Measurements from ENCODE around the gene SPAAR. TPM values are rescaled to one million over a fixed set of nuclear protein-coding genes. Genes with fewer than 3 reads are reported as not detected.

The SPAAR gene
- total RNA-seq, 4 donors from 2014 or later = 0.49 to 1.3 (median 1.1) TPM; not detected in 1

DNA sequence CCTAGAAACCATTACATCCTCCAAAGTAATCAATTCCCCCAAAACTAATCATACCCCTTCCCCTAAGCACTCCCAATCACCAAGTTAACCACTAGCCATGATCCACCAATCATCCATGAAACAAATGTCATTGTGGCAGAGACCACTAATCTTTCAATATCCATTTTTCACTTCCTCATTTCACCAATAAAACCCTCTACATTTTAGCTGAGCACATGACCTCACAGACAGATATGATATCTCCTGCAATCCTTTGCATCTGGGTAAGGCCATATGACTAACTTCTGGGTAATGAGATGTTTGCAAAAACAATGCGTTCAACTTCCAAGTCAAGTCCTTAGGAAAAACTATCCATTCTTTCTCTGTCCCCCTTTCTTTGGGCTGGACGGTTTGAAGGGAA, 27.9 kb downstream of the SPAAR start:
- no peak for DNase-seq (ENCODE audit: low spot score in 2 of 2)
- Histone ChIP-seq H3K9me3 (no peaks in the 10 kb centered on the region), H3K36me3 (no peaks in the 10 kb centered on the region), H3K4me3 (no peak overlapping the region), H3K27me3 (no peaks in the 10 kb centered on the region), H3K27ac (no peak overlapping the region), H3K4me1 (no peaks in the 10 kb centered on the region)
- no peak for TF ChIP-seq POLR2A (IDR thresholded peaks at IDR 0.05)
- TF ChIP-seq, protein P1, sequence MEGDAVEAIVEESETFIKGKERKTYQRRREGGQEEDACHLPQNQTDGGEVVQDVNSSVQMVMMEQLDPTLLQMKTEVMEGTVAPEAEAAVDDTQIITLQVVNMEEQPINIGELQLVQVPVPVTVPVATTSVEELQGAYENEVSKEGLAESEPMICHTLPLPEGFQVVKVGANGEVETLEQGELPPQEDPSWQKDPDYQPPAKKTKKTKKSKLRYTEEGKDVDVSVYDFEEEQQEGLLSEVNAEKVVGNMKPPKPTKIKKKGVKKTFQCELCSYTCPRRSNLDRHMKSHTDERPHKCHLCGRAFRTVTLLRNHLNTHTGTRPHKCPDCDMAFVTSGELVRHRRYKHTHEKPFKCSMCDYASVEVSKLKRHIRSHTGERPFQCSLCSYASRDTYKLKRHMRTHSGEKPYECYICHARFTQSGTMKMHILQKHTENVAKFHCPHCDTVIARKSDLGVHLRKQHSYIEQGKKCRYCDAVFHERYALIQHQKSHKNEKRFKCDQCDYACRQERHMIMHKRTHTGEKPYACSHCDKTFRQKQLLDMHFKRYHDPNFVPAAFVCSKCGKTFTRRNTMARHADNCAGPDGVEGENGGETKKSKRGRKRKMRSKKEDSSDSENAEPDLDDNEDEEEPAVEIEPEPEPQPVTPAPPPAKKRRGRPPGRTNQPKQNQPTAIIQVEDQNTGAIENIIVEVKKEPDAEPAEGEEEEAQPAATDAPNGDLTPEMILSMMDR (IDR thresholded peaks at IDR 0.05) = no peak
- no peak for TF ChIP-seq POLR2AphosphoS5 (IDR thresholded peaks at IDR 0.05)
- TF ChIP-seq EP300 (IDR thresholded peaks at IDR 0.05) = no peak
- 95% methylated on average over 2 of the region's 2 CpGs for WGBS

DNA sequence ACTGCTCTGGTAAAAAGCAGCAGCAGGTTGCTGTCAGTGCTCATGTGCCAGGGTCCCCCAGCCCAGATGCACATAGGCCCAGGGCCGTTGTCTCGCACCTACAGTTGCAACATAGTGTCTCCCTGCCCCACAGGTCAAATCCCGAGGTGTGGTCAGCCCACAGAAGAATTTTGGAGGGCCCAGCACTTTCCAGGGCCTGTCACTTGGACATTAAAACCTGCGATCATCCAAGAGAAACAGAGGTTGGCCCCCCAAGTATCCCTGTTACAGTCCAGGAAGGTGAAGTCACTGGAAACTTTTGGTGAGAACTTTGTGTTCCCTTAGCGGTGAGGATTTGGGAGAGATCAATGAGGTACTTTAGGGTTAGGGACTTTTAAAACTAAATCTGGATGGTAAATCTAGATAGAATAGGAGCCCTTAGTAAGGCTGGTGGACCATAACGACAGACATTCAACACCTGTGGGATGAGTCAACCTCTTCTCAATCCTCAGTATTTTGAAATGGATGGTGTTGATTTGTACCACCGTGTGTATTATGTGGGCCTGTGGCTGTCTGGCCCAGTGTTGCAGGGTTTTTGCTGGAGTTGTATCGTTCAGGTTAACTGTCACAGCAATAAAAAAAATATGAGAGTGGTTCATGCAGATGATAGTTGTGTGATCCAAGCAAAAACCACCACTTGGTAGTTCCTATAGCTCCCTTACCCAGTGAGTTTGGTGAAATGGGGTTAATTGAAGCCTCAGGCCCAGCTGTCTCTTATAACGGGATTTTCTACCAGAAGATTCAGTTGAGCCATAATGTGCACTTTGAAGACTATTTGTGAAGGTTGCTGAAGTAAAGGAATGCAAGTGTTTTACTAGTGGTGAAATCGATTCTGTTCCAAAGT, 29.4 kb downstream of the SPAAR start:
- WGBS = 80% methylated on average over 10 of the region's 10 CpGs
- no peak for TF ChIP-seq POLR2A (IDR thresholded peaks at IDR 0.05)
- TF ChIP-seq, protein P1 (IDR thresholded peaks at IDR 0.05) = no peak
- no peak for TF ChIP-seq POLR2AphosphoS5 (IDR thresholded peaks at IDR 0.05)
- TF ChIP-seq EP300 (IDR thresholded peaks at IDR 0.05) = no peak
- Histone ChIP-seq H3K36me3 (no peaks in the 10 kb centered on the region), H3K27ac (no peak overlapping the region), H3K4me3 (no peak overlapping the region), H3K9me3 (no peaks in the 10 kb centered on the region), H3K4me1 (no peaks in the 10 kb centered on the region), H3K27me3 (no peaks in the 10 kb centered on the region)
- DNase-seq (ENCODE audit: low spot score in 2 of 2) = no peak

DNA sequence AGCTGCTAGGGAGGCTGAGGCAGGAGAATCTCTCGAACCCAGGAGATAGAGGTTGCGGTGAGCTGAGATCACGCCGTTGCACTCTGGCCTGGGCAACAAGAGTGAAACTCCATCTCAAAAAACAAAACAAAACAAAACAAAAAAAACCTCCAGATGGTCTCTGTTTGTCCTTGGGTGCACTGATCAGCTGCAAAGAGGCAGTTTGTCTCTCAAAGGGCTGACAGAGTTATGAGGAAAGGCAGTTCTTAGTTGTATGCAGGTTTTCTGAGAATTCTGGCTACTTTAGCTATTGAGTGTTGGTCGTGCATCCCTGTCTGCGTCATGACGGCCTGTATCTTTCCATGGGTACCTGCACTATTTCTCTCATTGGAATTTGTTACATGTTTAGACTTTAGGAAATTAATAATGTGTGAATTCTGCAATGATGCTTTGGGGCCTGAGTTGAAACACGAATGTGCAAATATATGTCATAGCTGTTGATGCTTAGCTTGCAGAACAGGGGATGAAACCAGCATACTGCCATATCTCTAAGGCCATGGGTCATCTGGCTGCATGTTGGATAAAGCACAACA, 30.5 kb downstream of the SPAAR start:
- H3K4me3 ChIP-seq = no peak overlapping the region
- no peaks in the 10 kb centered on the region for H3K4me1 ChIP-seq
- no peaks in the 10 kb centered on the region for H3K9me3 ChIP-seq
- WGBS = 93% methylated on average over 8 of the region's 8 CpGs
- H3K36me3 ChIP-seq = no peaks in the 10 kb centered on the region
- TF ChIP-seq, protein P1 (IDR thresholded peaks at IDR 0.05) = no peak
- TF ChIP-seq POLR2AphosphoS5 (IDR thresholded peaks at IDR 0.05) (no peak), EP300 (IDR thresholded peaks at IDR 0.05) (no peak), POLR2A (IDR thresholded peaks at IDR 0.05) (no peak)
- H3K27me3 ChIP-seq = no peaks in the 10 kb centered on the region
- no peak for DNase-seq (ENCODE audit: low spot score in 2 of 2)
- H3K27ac ChIP-seq = no peak overlapping the region

GRCh38 chr9:35940458-35941407, 31.4 kb downstream of the SPAAR start:
- H3K4me3 ChIP-seq = no peak overlapping the region
- TF ChIP-seq EP300 (IDR thresholded peaks at IDR 0.05) (no peak), POLR2AphosphoS5 (IDR thresholded peaks at IDR 0.05) (no peak), POLR2A (IDR thresholded peaks at IDR 0.05) (no peak)
- TF ChIP-seq, protein P1 (IDR thresholded peaks at IDR 0.05) = no peak
- H3K9me3 ChIP-seq = no peaks in the 10 kb centered on the region
- H3K27me3 ChIP-seq = no peaks in the 10 kb centered on the region
- peaks cover 5% of the 10 kb centered on the region for H3K4me1 ChIP-seq
- WGBS = 62% methylated on average over 7 of the region's 7 CpGs
- no peak overlapping the region for H3K27ac ChIP-seq
- no peak for DNase-seq (ENCODE audit: low spot score in 2 of 2)
- H3K36me3 ChIP-seq = no peaks in the 10 kb centered on the region

Measured in suprapubic skin (tissue), 4 donors.